Measurements from ENCODE around the gene LRFN4. TPM values are rescaled to one million over a fixed set of nuclear protein-coding genes. Genes with fewer than 3 reads are reported as not detected.

LRFN4 gene
- total RNA-seq, 1 experiment from 2014 or later = 66.7 TPM

DNA sequence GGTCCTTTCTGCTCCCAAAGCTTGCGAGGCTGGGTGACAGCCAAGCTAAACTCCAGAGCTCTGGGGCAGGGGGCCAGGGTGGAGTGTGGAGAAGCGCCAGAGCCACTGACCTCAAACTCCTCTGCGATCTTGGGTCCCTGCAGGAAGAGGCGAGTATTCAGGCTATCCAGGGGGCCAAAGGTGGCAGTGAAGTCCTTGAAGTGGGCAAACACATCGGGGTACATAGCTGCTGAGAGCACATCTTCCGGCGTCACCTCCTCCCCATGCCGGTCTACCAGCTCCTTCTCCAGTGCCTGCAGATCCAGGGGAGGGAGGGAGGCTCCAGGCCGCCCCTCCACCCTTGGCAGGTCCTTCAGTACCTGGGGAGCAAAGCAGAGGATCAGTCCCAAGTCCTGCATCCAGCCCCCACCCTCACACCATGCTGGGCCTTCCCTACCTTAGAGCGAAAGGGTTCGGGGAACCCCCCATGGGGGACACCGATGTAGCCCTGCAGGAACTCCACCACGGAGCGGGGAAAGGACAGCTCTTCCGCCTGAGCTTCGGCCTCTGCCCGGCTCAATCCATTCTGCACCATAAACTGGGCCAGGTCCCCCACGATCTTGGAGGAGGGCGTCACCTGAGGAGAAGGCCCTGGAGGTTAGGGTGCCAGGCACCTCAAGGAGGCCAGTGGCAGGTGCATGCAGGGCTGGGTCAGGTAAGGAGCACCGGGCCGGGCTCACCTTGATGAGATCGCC lies 7.2 kb upstream of the LRFN4 start:
- H3K14ac ChIP-seq (ENCODE audit: insufficient read depth, low read length) = no peak overlapping the region
- H3K4me1 Mint-ChIP-seq = peaks cover 5 to 8% of the 10 kb centered on the region in 2 experiments
- no peak overlapping the region for H2BK20ac ChIP-seq (ENCODE audit: low read depth, low read length, poor library complexity, severe bottlenecking)
- no peak overlapping the region for H2AK5ac ChIP-seq (ENCODE audit: insufficient read length, low read length)
- no peak overlapping the region for H3T11ph ChIP-seq (ENCODE audit: low read length)
- H3K27ac ChIP-seq (ENCODE audit: insufficient read length, low read depth, low read length) = no peak overlapping the region
- no peak for DNase-seq
- H3K79me1 ChIP-seq (ENCODE audit: insufficient read depth, low read depth, low read length, poor library complexity, severe bottlenecking) = peaks cover 3% of the 10 kb centered on the region
- H2BK120ac ChIP-seq (ENCODE audit: low read depth, low read length, poor library complexity, severe bottlenecking) = no peak overlapping the region
- no CpG with 5 or more reads among the region's 22 CpGs for WGBS (ENCODE audit: extremely low coverage, insufficient read length, low lambda C conversion rate)
- no peak overlapping the region for H3K23ac ChIP-seq (ENCODE audit: insufficient read length, low read depth, low read length)
- H3K4me3 Mint-ChIP-seq = no peak overlapping the region
- TF ChIP-seq, protein P1, sequence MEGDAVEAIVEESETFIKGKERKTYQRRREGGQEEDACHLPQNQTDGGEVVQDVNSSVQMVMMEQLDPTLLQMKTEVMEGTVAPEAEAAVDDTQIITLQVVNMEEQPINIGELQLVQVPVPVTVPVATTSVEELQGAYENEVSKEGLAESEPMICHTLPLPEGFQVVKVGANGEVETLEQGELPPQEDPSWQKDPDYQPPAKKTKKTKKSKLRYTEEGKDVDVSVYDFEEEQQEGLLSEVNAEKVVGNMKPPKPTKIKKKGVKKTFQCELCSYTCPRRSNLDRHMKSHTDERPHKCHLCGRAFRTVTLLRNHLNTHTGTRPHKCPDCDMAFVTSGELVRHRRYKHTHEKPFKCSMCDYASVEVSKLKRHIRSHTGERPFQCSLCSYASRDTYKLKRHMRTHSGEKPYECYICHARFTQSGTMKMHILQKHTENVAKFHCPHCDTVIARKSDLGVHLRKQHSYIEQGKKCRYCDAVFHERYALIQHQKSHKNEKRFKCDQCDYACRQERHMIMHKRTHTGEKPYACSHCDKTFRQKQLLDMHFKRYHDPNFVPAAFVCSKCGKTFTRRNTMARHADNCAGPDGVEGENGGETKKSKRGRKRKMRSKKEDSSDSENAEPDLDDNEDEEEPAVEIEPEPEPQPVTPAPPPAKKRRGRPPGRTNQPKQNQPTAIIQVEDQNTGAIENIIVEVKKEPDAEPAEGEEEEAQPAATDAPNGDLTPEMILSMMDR (conservative IDR thresholded peaks at IDR 0.05) = no peak
- no peaks in the 10 kb centered on the region for H3K27me3 ChIP-seq (ENCODE audit: insufficient read depth, low read length)
- H3K4me1 ChIP-seq (ENCODE audit: insufficient read depth, low read length) = no peaks in the 10 kb centered on the region
- no peak overlapping the region for H3K27ac Mint-ChIP-seq
- peaks cover 7 to 42% (median 34%) of the 10 kb centered on the region in 3 experiments; a peak in 6 of 7 replicates for H3K36me3 Mint-ChIP-seq (ENCODE audit: insufficient read depth in 1 of 3, low read depth in 3 of 3)
- no peaks in the 10 kb centered on the region; the same call in 1 of the 2 replicates for H3K79me2 ChIP-seq (ENCODE audit: insufficient read depth, low read length)
- no peak overlapping the region for H4K91ac ChIP-seq (ENCODE audit: insufficient read length, low read depth, low read length)
- H3K4me2 ChIP-seq (ENCODE audit: insufficient read depth, insufficient read length, low read length) = no peak overlapping the region
- no peak overlapping the region for H4K5ac ChIP-seq (ENCODE audit: insufficient read length, low read depth, low read length)
- no peaks in the 10 kb centered on the region for H4K20me1 ChIP-seq (ENCODE audit: control insufficient read depth, insufficient read depth, insufficient read length)
- H3K9me3 Mint-ChIP-seq = no peaks in the 10 kb centered on the region
- no peak overlapping the region for H3K4ac ChIP-seq (ENCODE audit: low read depth, low read length)
- H2BK5ac ChIP-seq (ENCODE audit: insufficient read length, low read length) = no peak overlapping the region
- H3K23me2 ChIP-seq (ENCODE audit: insufficient read length, low read depth, low read length, poor library complexity, severe bottlenecking) = no peaks in the 10 kb centered on the region
- H3K18ac ChIP-seq (ENCODE audit: insufficient read length, low read depth, low read length) = no peak overlapping the region
- H3K56ac ChIP-seq (ENCODE audit: insufficient read length, low read depth, low read length) = no peak overlapping the region
- no peak overlapping the region for H2BK15ac ChIP-seq (ENCODE audit: low read depth, low read length)
- H3K9me3 ChIP-seq (ENCODE audit: control insufficient read depth, low read depth, low read length) = no peaks in the 10 kb centered on the region
- H2AFZ ChIP-seq (ENCODE audit: low read length) = no peak overlapping the region
- no peak overlapping the region for H4K8ac ChIP-seq (replicated peaks; ENCODE audit: insufficient read length, low read depth, low read length)
- H2BK12ac ChIP-seq (ENCODE audit: insufficient read length, low read depth, low read length) = no peak overlapping the region
- no peak overlapping the region for H3K9ac ChIP-seq (ENCODE audit: extremely low read depth, insufficient read length, low read length)
- H3K27me3 Mint-ChIP-seq (ENCODE audit: low read depth) = peaks cover 3% of the 10 kb centered on the region; the same call in 1 of the 2 replicates

Data from H9 (cell line).